Loucy (cell line): ENCODE measurements around the gene ANTXR2.

Experiments
- CTCF ChIP-seq: fragments of 200-600 bp; sonication (generic); conservative IDR thresholded peaks from 2 replicates; pipeline ENCODE4 v1.5.1; 2014; ENCODE audit warnings: mild to moderate bottlenecking, antibody characterized with exemption, low read length
- EZH2phosphoT487 ChIP-seq: fragments of 200-600 bp; IDR thresholded peaks from 2 replicates; pipeline ENCODE4 v1.6.1; 2018; ENCODE audit warnings: antibody characterized with exemption, mild to moderate bottlenecking, moderate library complexity, borderline replicate concordance

GRCh38 chr4:80015407-80016189 lies 57.4 kb downstream of the ANTXR2 start:
- TF ChIP-seq CTCF (no peak), EZH2phosphoT487 (no peak)
